SIG-M5 treated with dmso at 0.1 percent for 504 hours (cell line): ENCODE results near the gene POMGNT1.

Experiments
- DNase-seq: peaks from one replicate; lab custom pipeline; 2025; ENCODE audit not compliant: unreplicated experiment; lab: John Stamatoyannopoulos, UW

The POMGNT1 gene

DNA sequence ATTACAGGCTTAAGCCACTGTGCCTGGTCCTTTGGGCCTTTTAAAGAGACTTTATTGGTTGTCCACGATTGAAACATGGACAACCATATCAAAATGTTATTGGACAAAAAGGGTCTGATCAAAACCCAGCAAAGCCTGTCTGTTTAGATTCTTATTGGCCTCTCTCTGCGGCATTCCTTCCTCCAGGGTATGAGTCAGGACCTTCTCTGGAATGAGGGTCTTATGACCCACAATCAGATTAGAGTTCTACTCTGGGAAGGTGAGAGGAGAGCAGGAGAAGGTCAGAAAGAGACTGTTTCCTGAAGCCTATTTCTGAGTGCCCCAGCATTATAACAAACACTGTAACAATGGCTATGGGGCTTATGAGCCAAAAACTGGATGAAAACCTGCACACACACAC, 12.8 kb upstream of the POMGNT1 start:
- DNase-seq, result no peak

DNA sequence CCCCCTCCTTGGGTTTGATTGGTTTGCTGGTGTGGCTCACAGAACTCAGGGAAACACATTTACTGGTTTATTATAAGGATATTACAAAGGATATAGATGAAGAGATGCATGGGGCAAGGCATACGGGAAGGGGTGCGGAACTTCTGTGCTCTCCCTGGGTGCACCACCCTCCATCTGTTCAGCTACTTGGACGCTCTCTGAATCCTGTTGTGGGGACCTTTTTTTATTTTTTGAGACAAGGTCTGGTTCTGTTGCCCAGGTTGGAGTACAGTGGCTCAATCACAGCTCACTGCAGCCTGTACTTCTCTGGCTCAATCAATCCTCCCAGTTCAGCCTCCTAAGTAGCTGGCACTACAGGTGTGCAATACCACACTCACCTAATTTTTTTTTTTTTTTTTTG, 12.3 kb upstream of the POMGNT1 start:
- no peak for DNase-seq

DNA sequence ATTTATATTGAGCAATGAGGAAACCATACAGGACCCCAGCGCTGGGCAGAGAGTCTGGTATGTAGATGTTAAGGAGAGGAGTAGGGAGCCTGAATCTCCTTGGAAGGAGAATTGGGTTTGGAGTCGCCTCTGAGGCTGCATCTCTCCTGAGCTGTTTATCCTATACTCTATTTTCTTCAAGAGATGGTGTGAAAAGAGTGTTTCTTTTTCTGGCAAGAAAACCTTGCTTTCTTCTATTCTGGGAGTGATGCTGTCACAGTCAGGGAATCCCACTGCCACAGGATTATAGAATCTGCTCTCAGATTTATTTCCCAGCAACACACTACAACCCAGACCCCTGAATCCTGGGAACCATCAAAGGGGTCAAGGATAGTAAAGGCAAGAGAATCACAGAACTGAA, 8.2 kb upstream of the POMGNT1 start:
- no peak for DNase-seq

DNA sequence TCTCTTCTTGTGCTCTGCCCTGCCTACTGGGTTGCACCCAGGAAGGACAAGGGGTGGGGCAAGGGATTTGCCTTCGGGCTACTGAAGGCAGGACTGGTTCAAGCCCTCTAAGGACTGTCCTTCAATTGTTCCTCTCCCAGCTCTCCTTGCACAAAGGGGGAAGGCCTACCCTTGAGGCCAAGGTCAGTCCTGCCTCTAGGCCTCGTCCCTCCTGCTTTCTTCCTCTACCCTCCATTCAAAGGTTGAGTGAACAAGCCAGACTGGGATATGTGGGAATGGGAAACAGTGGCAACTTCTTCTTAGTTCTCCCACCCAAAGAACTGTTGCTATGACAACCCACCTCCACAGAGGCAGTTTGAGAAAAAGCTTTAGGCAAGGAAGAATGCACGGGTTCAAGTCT, 7.6 kb upstream of the POMGNT1 start:
- DNase-seq, result no peak

GRCh38 chr1:46205141-46205540, 6.9 kb upstream of the POMGNT1 start:
- no peak for DNase-seq

- no peak for DNase-seq
Measured at GRCh38 chr1:46204406-46204742, 6.1 kb upstream of the POMGNT1 start.

DNA sequence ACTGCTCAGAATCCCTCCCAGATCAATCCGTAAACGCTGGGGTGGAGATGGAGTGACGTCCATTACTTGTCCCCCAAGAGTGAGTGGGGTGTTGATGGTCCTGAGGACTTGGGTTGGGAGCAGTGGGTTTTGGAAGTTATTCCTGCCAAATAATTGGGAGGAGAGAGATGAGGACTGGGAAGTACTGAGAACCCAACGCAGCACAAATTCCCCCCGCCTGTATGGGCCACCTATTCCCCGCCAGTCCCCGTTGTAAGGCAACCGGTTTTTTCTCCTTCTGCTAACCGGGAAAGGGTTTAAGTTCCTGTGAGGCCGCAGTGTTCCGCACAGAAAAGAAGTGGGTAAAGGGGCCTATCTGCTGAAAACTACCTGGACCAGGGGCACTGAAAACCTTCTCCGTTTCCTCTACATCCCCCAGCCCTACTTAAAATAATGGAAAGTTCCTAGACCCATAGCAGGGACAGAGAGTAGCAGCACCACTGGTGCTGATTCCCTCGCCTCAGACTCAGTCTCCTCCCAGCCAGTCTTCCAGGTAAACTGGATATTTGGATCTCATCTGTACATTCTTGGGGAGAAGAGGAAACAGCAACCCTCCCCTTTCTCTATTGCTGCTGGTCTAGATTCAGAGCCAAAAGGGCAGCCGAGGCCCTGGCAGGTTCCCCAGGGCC, 5.6 kb upstream of the POMGNT1 start:
- DNase-seq, result no peak

GRCh38 chr1:46199233-46199749, 1.1 kb upstream of the POMGNT1 start:
- no peak for DNase-seq

DNA sequence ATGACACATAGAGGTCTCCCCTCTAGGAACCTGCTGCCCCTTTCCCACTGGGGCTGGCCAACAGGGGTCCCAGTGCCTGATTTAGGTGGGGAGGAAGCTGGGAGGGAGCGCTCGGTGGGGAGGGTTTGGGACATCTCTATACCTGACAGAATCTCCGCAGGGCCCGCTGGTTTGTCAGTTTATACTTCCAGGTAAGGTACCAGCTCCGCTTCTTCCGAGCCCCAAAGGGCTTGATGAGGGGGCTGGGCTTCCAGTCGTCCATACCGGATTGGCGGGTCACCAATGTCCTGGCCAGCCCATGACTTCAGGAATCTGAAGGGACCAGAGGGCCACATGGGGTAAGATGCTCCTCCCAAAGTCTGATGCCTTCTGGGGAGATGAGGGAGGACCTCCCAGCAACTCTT, 672 bp downstream of the POMGNT1 start:
- no peak for DNase-seq

- no peak for DNase-seq
Measured at GRCh38 chr1:46196609-46197008, 1.6 kb downstream of the POMGNT1 start.

- DNase-seq, result no peak
Measured at GRCh38 chr1:46194641-46195193, 3.5 kb downstream of the POMGNT1 start.

- no peak for DNase-seq
Measured at GRCh38 chr1:46193984-46194570, 4.2 kb downstream of the POMGNT1 start.

DNA sequence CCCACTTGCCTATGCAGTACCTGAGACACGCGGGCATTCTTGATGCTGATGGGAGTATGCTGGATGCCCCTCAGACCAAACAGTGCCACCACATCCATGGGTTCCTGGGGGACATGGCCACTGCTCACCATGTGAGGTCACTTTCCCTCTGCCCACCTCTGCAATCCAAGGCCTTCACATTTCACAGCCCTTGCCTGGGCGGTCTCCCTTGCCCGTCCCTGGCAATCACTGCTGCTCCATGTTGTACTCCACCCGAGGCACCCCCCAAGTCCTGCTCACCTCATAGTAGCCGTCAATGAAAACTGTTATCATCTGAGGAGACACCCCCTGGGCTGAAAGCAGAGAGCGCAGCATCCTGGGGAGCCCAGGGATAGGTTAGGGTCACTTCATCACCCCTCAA, 4.9 kb downstream of the POMGNT1 start:
- no peak for DNase-seq

DNA sequence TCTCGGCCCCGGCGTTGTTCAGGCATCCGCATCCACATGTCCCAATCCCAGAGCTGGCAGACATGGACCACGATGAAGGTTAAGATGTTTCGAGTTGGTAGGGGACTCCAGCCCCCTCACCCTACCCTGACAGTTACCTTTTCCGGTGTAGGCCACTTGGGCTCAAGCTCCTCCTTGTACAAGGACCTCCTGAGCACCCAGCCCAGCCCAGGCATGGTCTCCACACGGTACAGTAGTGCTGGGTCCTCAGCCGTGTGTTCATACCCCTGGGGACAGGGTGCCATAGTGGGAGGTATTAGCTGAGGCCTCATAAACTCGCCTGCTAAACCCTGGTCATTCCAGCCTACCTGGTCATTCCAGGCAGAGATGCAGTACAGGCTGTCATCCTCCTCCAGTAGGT, 6.1 kb downstream of the POMGNT1 start:
- no peak for DNase-seq

DNA sequence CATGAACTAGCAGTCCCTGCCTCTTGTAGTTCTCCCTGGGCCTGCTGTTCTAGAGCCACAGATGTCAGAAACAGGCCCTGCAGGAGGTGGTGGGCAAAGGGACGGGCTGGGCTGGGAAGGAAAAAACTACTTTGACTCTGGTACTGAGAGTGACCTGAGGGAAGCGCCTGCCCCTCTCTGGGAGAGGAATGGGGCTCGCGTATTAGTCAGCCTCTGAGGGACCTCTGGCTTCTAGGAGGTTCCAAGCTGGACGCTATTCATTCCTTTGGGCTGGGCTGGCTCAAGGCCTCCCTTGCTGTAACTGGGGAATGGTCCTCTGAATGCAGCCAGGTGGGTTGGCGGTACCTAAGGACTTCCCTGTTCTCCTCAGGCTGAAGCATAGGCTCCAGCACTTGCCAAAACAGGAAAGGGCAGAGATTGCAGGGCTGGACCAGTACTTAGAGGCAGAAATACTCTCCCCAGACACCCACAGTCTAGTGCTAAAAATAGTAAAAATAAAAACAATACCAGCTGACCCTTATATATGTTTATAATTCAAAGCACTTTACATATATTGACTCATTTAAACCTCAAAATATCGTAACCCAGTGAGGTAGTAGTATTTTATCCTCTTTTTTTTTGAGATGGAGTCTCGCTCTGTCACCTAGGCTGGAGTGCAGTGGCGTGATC, 7.1 kb downstream of the POMGNT1 start:
- no peak for DNase-seq

GRCh38 chr1:46190539-46190938, 7.7 kb downstream of the POMGNT1 start:
- no peak for DNase-seq

DNA sequence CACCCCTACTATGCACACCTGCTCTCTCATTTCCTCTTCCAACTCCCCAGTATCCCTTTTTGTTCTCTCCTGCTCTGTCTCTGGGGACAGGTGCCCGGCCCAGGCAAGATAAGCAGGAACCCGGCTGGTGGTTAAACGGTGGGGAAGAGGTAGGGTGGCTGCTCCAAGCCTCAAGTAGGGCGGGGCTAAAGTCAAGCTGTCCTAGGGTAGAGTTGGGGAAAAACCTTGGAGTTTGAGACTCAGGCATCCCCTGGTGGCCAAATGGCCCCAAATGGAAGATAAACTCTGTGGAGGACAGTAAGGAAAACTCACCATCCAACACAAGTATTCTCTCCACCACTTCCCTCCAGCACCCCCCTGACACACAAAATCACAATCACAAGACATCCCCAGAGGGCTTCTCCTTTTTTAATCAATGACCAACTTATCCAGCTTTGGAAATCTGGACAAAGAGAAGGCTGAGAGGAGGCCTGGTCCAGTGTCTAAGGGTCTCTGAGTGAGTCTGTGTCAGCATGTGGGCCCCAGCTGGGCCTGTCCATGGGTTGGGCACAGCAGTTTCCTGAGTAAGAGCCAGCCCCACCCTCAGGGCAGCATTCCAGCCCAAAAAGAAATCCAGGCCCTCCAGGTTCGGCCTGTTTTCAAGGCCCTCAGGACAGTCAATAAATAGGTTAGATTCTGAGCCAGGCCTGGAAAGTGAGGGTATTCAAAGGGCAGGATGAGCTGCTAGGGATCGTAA, 9.8 kb downstream of the POMGNT1 start:
- DNase-seq, result no peak

GRCh38 chr1:46187106-46187869, 10.9 kb downstream of the POMGNT1 start:
- DNase-seq, result no peak

DNA sequence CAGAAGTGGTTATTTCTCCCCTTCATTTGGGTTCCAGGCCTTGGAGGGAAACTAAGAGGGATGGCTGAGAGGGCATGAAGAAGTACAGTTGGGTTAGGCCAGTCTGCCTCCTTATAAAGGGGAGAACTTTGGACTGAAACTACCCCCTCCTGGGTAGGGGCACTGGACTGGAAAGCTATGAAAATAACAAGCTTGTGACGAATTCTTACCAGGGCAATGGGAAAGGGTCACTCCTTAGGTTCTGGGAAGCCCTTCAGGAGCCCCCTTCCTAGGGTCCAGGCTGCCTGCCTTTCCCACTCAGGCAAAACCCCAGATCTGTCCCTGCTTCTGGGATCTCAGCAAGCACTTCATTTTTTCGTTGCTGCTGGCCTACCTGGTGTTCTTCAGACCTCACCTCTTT, 12.2 kb downstream of the POMGNT1 start:
- no peak for DNase-seq

DNA sequence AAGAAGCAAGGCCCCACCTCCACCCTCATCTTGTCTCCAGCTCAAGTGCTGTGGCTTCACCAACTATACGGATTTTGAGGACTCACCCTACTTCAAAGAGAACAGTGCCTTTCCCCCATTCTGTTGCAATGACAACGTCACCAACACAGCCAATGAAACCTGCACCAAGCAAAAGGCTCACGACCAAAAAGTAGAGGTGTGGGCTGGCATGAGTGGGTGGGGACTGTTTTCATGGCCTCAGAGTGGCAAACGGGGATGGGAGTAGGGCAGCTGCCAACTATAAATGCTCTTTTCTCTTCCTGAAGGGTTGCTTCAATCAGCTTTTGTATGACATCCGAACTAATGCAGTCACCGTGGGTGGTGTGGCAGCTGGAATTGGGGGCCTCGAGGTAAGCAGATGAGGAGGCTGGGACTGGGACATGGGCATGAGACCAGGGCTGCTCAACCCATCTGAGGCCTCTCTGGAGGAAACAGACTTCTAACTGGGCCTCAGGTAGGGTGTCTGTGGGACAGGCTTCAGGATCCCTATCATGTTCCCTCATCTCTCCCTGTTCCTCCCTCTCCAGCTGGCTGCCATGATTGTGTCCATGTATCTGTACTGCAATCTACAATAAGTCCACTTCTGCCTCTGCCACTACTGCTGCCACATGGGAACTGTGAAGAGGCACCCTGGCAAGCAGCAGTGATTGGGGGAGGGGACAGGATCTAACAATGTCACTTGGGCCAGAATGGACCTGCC, 13.1 kb downstream of the POMGNT1 start:
- no peak for DNase-seq
